ENCODE measurements around the gene ELK1. TPM values are rescaled to one million over a fixed set of nuclear protein-coding genes. Genes with fewer than 3 reads are reported as not detected.

Gene ELK1
- total RNA-seq, 1 donor from 2014 or later: 21.3 TPM

DNA sequence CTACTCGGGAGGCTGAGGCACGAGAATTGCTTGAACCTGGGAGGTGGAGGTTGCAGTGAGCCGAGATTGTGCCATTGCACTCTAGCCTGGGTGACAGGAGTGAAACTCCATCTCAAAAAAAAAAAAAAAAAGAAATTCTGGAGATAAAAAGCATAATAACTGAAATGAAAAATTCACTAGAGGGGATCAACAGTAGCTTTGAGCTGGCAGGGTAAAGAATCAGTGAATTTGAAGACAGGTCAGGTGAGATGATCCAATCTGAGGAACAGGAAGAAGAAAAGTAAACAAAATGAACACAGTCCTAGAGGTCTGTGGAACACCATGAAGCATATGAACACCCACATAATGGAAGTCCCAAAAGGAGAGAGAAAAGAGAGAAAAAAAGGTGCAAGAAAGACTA, 53.1 kb downstream of the ELK1 start:
- Histone ChIP-seq H3K27ac (replicated peaks) (no peak overlapping the region), H3K36me3 (no peaks in the 10 kb centered on the region), H3K4me3 (no peak overlapping the region), H3K4me1 (no peaks in the 10 kb centered on the region), H3K27me3 (ENCODE audit: low read depth) (no peaks in the 10 kb centered on the region), H3K9me3 (replicated peaks) (peaks cover 41% of the 10 kb centered on the region)
- intact Hi-C loops (cut with micrococcal nuclease): no loop called here
- DNase-seq: no peak
- no peak for TF ChIP-seq CTCF (IDR thresholded peaks at IDR 0.05; ENCODE audit: borderline replicate concordance)

DNA sequence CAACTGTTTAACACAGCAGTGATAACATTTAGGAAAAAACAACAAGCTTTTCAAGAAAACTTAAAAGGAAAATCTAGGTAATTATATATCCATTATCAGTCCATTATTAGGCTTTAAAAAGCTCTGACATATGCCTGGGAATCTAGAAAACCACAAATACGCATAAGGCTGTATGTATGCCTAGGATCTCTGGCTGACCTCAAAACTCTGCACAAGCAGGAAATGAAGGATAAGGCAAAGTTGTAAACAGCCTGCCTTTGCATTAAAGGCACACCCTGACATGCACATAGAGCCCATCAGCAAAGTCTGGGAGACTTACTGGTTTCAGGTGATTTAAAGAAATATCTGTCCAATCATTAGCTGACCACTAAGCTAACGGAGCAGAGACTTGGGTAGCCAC, 54.1 kb downstream of the ELK1 start:
- Histone ChIP-seq H3K4me3 (no peak overlapping the region), H3K9me3 (replicated peaks) (peaks cover 41% of the 10 kb centered on the region), H3K4me1 (no peaks in the 10 kb centered on the region), H3K27ac (replicated peaks) (peak overlapping the region; percentile 61), H3K27me3 (ENCODE audit: low read depth) (no peaks in the 10 kb centered on the region), H3K36me3 (no peaks in the 10 kb centered on the region)
- intact Hi-C loops (cut with micrococcal nuclease): no loop called here
- DNase-seq: no peak
- TF ChIP-seq CTCF (IDR thresholded peaks at IDR 0.05; ENCODE audit: borderline replicate concordance): no peak

DNA sequence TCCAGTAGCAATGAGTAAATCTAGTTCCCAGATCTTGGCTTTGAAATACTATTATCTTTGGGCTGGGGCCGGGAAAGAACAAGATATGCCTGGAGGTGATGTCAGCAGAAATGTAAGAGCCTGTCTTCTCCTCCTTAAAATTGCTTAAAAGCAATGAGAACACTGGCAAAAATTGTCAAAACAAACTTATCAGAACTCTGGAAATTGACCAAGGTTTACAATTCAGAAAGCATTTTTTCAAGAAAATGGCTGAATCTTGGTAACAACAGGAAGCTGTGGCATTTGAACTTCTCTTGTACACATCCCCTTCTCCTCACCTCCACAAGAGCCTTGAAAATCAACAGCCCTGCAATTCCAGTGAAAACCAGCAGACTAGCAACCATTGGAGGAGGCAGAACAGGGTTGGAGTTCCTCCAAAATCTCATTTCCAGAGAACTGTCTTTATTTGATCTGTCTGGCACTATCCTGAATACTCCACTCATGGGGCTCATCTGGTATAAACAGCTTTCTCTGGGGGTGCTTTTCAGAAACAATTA, 54.6 kb downstream of the ELK1 start:
- H3K27me3 ChIP-seq (ENCODE audit: low read depth): no peaks in the 10 kb centered on the region
- peaks cover 37% of the 10 kb centered on the region for H3K9me3 ChIP-seq (replicated peaks)
- DNase-seq: no peak
- no peak overlapping the region for H3K4me3 ChIP-seq
- H3K36me3 ChIP-seq: no peaks in the 10 kb centered on the region
- no peaks in the 10 kb centered on the region for H3K4me1 ChIP-seq
- intact Hi-C loops (cut with micrococcal nuclease): no loop called here
- TF ChIP-seq CTCF (IDR thresholded peaks at IDR 0.05; ENCODE audit: borderline replicate concordance): no peak
- H3K27ac ChIP-seq (replicated peaks): peak overlapping the region; percentile 61

DNA sequence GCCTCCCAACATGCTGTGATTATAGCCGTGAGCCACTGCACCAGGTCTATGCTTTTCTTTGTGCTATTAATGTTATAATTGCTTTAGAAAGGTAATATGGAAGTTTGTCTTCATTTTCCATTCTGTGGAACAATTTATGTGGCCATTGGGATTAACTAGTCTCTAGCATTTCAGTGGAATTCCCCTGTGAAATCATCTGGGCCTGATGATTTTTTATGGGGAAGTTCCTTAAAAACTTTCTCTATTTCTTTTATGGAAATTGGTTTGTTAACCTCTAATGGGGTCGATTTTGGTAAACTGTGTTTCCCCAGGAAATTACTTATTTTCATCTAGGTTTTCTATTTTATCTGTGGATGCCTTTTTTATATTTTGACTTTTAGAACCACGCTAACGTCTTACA, 56.8 kb downstream of the ELK1 start:
- Histone ChIP-seq H3K4me1 (no peaks in the 10 kb centered on the region), H3K27ac (replicated peaks) (no peak overlapping the region), H3K27me3 (ENCODE audit: low read depth) (no peaks in the 10 kb centered on the region), H3K4me3 (no peak overlapping the region), H3K9me3 (replicated peaks) (peaks cover 19% of the 10 kb centered on the region), H3K36me3 (no peaks in the 10 kb centered on the region)
- DNase-seq: no peak
- intact Hi-C loops (cut with micrococcal nuclease): no loop called here
- TF ChIP-seq CTCF (IDR thresholded peaks at IDR 0.05; ENCODE audit: borderline replicate concordance): no peak

- intact Hi-C loops (cut with micrococcal nuclease): no loop called here
- Histone ChIP-seq H3K36me3 (no peaks in the 10 kb centered on the region), H3K27me3 (ENCODE audit: low read depth) (no peaks in the 10 kb centered on the region), H3K9me3 (replicated peaks) (no peaks in the 10 kb centered on the region), H3K4me1 (no peaks in the 10 kb centered on the region), H3K4me3 (no peak overlapping the region), H3K27ac (replicated peaks) (no peak overlapping the region)
- DNase-seq: no peak
- no peak for TF ChIP-seq CTCF (IDR thresholded peaks at IDR 0.05; ENCODE audit: borderline replicate concordance)
Measured at GRCh38 chrX:47590984-47591383, 59.4 kb downstream of the ELK1 start.

All from left ventricle myocardium inferior (tissue), 1 donor.